H1 (cell line): ENCODE results near the gene TRPC4.

Source experiments
- CREB1 ChIP-seq: IDR thresholded peaks from 2 replicates; pipeline ENCODE4 v1.6.1; 2012; ENCODE audit warnings: inconsistent platforms
- GABPA ChIP-seq: IDR thresholded peaks from 2 replicates; pipeline ENCODE4 v1.6.1; 2011; ENCODE audit warnings: mild to moderate bottlenecking, low read length, moderate library complexity, borderline replicate concordance; ENCODE audit not compliant: insufficient read depth
- GTF2F1 ChIP-seq: IDR thresholded peaks from 2 replicates; pipeline ENCODE4 v1.6.1; 2012; ENCODE audit warnings: low read depth, low read length, improper control_type of control experiment, borderline replicate concordance
- POLR2A ChIP-seq, 2 experiments: IDR thresholded peaks; 1 replicate in 1 of 2; 2 replicates in 1 of 2; pipeline ENCODE4 v1.6.1; 2011; ENCODE audit warnings: low read depth in 2 of 2, low read length in 2 of 2, mild to moderate bottlenecking in 2 of 2; ENCODE audit errors: control extremely low read depth in 1 of 2
- POLR2AphosphoS5 ChIP-seq: IDR thresholded peaks from 2 replicates; pipeline ENCODE4 v1.6.1; 2011; ENCODE audit warnings: low read depth, low read length
- SP2 ChIP-seq: IDR thresholded peaks from 2 replicates; pipeline ENCODE4 v1.6.1; 2012; ENCODE audit warnings: mild to moderate bottlenecking, low read length, inconsistent platforms
- TEAD4 ChIP-seq: IDR thresholded peaks from 2 replicates; pipeline ENCODE4 v1.6.1; 2012; ENCODE audit warnings: low read depth, low read length, inconsistent platforms, mixed read lengths
- TF ChIP-seq, protein P1 (sequence below), 3 experiments: IDR thresholded peaks; 1 replicate in 2 of 3; 2 replicates in 1 of 3; pipeline versions ENCODE4 v1.5.1 to v1.6.1; 2011; ENCODE audit warnings: low read length in 3 of 3, mild to moderate bottlenecking in 3 of 3, inconsistent platforms in 2 of 3, low read depth in 1 of 3, moderate library complexity in 1 of 3; ENCODE audit not compliant: insufficient read depth in 1 of 3; ENCODE audit errors: control extremely low read depth in 1 of 3

DNA sequence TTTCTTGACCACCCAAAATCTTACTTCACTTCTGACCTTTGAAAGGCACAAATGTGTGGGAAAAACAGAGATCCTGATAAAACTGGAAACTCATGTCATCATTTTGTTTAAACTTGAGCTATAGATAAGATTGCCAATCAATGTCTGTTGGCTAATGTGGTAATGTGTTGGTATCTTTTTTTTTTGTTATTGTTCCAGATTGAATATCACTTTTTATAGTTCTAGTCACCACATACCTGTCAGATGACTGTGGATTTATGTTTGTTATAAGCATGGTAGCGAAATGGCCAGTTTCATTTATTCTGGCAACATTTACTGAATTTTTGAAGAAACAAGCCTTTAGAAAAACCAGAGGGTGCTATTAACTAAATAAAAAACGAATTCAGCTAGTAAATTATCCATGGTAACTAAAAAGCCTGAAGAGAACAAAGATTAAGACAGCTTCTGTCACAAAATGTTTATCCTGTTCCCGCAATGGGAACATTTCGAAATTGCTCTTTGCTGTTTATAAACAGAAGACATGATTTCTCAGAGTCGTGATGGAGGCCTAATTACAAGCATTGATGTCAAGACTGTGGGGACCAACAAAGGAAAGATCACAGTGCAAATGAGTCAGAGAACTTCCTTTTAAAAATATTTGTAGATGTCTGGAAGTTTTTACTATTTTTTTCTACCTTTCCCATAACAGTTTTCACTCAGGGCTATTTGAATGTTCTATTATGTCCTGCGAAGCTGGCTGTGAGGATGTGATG, 188.1 kb downstream of the TRPC4 start:
- TF ChIP-seq, protein P1, sequence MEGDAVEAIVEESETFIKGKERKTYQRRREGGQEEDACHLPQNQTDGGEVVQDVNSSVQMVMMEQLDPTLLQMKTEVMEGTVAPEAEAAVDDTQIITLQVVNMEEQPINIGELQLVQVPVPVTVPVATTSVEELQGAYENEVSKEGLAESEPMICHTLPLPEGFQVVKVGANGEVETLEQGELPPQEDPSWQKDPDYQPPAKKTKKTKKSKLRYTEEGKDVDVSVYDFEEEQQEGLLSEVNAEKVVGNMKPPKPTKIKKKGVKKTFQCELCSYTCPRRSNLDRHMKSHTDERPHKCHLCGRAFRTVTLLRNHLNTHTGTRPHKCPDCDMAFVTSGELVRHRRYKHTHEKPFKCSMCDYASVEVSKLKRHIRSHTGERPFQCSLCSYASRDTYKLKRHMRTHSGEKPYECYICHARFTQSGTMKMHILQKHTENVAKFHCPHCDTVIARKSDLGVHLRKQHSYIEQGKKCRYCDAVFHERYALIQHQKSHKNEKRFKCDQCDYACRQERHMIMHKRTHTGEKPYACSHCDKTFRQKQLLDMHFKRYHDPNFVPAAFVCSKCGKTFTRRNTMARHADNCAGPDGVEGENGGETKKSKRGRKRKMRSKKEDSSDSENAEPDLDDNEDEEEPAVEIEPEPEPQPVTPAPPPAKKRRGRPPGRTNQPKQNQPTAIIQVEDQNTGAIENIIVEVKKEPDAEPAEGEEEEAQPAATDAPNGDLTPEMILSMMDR (IDR thresholded peaks at IDR 0.05; ENCODE audit: control extremely low read depth in 1 of 3, insufficient read depth in 1 of 3, low read depth in 1 of 3, low read length in 3 of 3) = no peak
- TF ChIP-seq GTF2F1 (no peak), TEAD4 (no peak), SP2 (no peak), POLR2AphosphoS5 (no peak), GABPA (no peak), CREB1 (no peak), POLR2A (IDR thresholded peaks at IDR 0.05; ENCODE audit: control extremely low read depth in 1 of 2, low read depth in 2 of 2, low read length in 2 of 2) (no peak)
